Neural cell (in vitro differentiated cells): Measurements from ENCODE around the gene MRC1. TPM values are rescaled to one million over a fixed set of nuclear protein-coding genes. Genes with fewer than 3 reads are reported as not detected.

Experiments used
- H2AFZ ChIP-seq: fragments of 200-600, 300-800 bp; sonication (generic), shearing (Covaris generic); 2 replicates; pipeline ENCODE4 v1.6.0; 2014; ENCODE audit warnings: low read depth, mild to moderate bottlenecking, antibody characterized with exemption, low read length, moderate library complexity
- H3F3A ChIP-seq: fragments of 200-600 bp; shearing (Covaris generic); 2 replicates; pipeline ENCODE4 v1.6.1; 2016; ENCODE audit warnings: mild to moderate bottlenecking, moderate library complexity, mixed read lengths, antibody characterized with exemption, low read length; ENCODE audit not compliant: insufficient read depth, poor library complexity, severe bottlenecking
- H3K27ac ChIP-seq: fragments of 200-600, 300-800 bp; sonication (generic), shearing (Covaris generic); 2 replicates; pipeline ENCODE4 v1.5.1; 2014; ENCODE audit warnings: mild to moderate bottlenecking, low read length, moderate library complexity
- H3K27me3 ChIP-seq: fragments of 300-800, 200-600 bp; sonication (generic), shearing (Covaris generic); 2 replicates; pipeline ENCODE4 v1.6.0; 2014; ENCODE audit warnings: mild to moderate bottlenecking, low read depth, low read length, moderate library complexity; ENCODE audit not compliant: insufficient read depth
- H3K36me3 ChIP-seq: fragments of 300-800, 200-600 bp; sonication (generic), shearing (Covaris generic); 2 replicates; pipeline ENCODE4 v1.5.1; 2014; ENCODE audit warnings: mild to moderate bottlenecking, antibody characterized with exemption, low read length, moderate library complexity; ENCODE audit not compliant: insufficient read depth
- H3K4me2 ChIP-seq: fragments of 300-800, 200-600 bp; sonication (generic), shearing (Covaris generic); 2 replicates; pipeline ENCODE4 v1.6.0; 2014; ENCODE audit warnings: mild to moderate bottlenecking, low read length
- H3K4me3 ChIP-seq: fragments of 300-800, 200-600 bp; sonication (generic), shearing (Covaris generic); 2 replicates; pipeline ENCODE4 v1.5.1; 2014; ENCODE audit warnings: mild to moderate bottlenecking, low read length, moderate library complexity
- H3K79me2 ChIP-seq: fragments of 200-600 bp; shearing (Covaris generic); replicated peaks from 2 replicates; pipeline ENCODE4 v1.6.0; 2014; ENCODE audit warnings: mild to moderate bottlenecking, low read length, moderate library complexity; ENCODE audit not compliant: insufficient read depth
- H3K9ac ChIP-seq: fragments of 300-800, 200-600 bp; sonication (generic), shearing (Covaris generic); 2 replicates; pipeline ENCODE4 v1.6.1; 2016; ENCODE audit warnings: mild to moderate bottlenecking, low read length, mixed read lengths
- H3K9me2 ChIP-seq: fragments of 200-600 bp; shearing (Covaris generic); 2 replicates; pipeline ENCODE4 v1.6.1; 2016; ENCODE audit warnings: mild to moderate bottlenecking, low read length, mixed read lengths; ENCODE audit not compliant: insufficient read depth
- H3K9me3 ChIP-seq: fragments of 200-600, 300-800 bp; sonication (generic), shearing (Covaris generic); 2 replicates; pipeline ENCODE4 v1.6.1; 2016; ENCODE audit warnings: mild to moderate bottlenecking, mixed run types, low read length, moderate library complexity, mixed read lengths
- H4K20me1 ChIP-seq: fragments of 200-600 bp; shearing (Covaris generic); 2 replicates; pipeline ENCODE4 v1.6.1; 2016; ENCODE audit warnings: mild to moderate bottlenecking, mixed run types; ENCODE audit not compliant: insufficient read depth
- EP300 ChIP-seq: fragments of 450-650 bp; conservative IDR thresholded peaks from 2 replicates; pipeline ENCODE4 v1.6.1; 2014; ENCODE audit warnings: antibody characterized with exemption, mild to moderate bottlenecking, moderate library complexity; ENCODE audit not compliant: poor library complexity, severe bottlenecking
- EZH2 ChIP-seq: fragments of 200-600, 300-800 bp; shearing (Covaris generic), sonication (generic); IDR thresholded peaks from 2 replicates; pipeline ENCODE4 v1.6.1; 2014; ENCODE audit warnings: antibody characterized with exemption, low read length, borderline replicate concordance, mild to moderate bottlenecking; ENCODE audit not compliant: insufficient read depth, poor library complexity, severe bottlenecking
- MXI1 ChIP-seq: fragments of 450-650 bp; conservative IDR thresholded peaks from 2 replicates; pipeline ENCODE4 v1.6.1; 2014; ENCODE audit warnings: antibody characterized with exemption, mild to moderate bottlenecking; ENCODE audit not compliant: poor library complexity, severe bottlenecking
- POLR2AphosphoS5 ChIP-seq: IDR thresholded peaks from 2 replicates; pipeline ENCODE4 v1.6.1; 2012
- RAD21 ChIP-seq: fragments of 450-650 bp; conservative IDR thresholded peaks from 2 replicates; pipeline ENCODE4 v1.6.1; 2014; ENCODE audit warnings: antibody characterized with exemption, mild to moderate bottlenecking, moderate library complexity
- SMC3 ChIP-seq: fragments of 450-650 bp; conservative IDR thresholded peaks from 2 replicates; pipeline ENCODE4 v1.6.1; 2014; ENCODE audit warnings: antibody characterized with exemption, mild to moderate bottlenecking, moderate library complexity; ENCODE audit not compliant: poor library complexity
- TAF1 ChIP-seq: IDR thresholded peaks from 2 replicates; pipeline ENCODE4 v1.6.1; 2012; ENCODE audit warnings: low read depth
- polyA plus RNA-seq: library from polyadenylated mRNA; depleted of rRNA; stranded (reverse); fragments of >200 nt; gene quantifications from 2 replicates; pipeline ENCODE4 v1.2.3, GENCODE V29; 2014
- TF ChIP-seq, protein P1 (sequence below): fragments of 450-650 bp; IDR thresholded peaks from 2 replicates; pipeline ENCODE4 v1.5.1; 2014; ENCODE audit warnings: antibody characterized with exemption, mild to moderate bottlenecking, moderate library complexity; ENCODE audit not compliant: poor library complexity, severe bottlenecking
- TF ChIP-seq, protein P2 (sequence below): IDR thresholded peaks from 2 replicates; pipeline ENCODE4 v1.6.1; 2012; ENCODE audit warnings: borderline replicate concordance

MRC1 gene
- polyA plus RNA-seq, 1 donor from 2014 or later: not detected

DNA sequence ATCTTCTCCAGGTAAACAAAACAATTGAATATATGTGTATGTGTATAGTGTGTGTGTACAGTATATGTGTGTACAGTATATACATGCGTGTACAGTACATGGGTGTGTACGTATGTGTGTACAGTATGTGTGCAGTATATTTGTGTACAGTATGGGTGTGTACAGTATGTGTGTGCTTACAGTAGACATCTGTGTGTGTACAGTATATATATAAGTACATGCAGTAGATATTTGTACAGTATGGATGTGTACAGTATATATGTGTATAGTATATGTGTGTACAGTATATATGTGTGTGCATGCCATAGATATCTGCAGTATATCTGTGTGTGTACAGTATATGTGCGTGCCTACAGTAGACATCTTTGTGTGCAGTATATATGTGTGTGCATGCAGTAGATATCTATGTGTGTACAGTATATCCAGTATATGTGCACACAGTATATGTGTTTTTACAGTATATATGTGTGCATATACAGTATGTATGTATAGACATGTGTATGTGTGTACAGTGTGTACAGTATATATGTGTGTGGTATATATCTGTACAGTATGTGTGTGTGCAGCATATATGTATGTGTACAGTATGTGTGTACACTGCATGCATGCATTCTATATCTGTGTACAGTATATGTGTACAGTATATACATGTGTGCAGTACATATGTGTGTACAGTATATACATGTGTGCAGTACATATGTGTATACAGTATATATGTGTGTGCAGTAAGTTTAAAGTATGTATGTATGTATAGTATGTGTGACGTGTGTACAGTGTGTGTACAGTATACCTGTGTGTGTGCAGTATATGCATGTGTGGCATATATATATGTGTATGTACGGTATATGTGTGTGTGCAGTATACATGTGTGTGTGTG, 105.3 kb downstream of the MRC1 start:
- Histone ChIP-seq H3K36me3 (no peaks in the 10 kb centered on the region), H3K4me2 (no peak overlapping the region), H3K4me3 (no peak overlapping the region), H3K79me2 (no peaks in the 10 kb centered on the region), H3K27ac (no peak overlapping the region), H3K9me3 (no peaks in the 10 kb centered on the region), H3K9me2 (no peaks in the 10 kb centered on the region), H3F3A (no peaks in the 10 kb centered on the region), H4K20me1 (no peaks in the 10 kb centered on the region), H3K9ac (no peak overlapping the region), H3K27me3 (no peaks in the 10 kb centered on the region), H2AFZ (no peak overlapping the region)
- TF ChIP-seq, protein P1, sequence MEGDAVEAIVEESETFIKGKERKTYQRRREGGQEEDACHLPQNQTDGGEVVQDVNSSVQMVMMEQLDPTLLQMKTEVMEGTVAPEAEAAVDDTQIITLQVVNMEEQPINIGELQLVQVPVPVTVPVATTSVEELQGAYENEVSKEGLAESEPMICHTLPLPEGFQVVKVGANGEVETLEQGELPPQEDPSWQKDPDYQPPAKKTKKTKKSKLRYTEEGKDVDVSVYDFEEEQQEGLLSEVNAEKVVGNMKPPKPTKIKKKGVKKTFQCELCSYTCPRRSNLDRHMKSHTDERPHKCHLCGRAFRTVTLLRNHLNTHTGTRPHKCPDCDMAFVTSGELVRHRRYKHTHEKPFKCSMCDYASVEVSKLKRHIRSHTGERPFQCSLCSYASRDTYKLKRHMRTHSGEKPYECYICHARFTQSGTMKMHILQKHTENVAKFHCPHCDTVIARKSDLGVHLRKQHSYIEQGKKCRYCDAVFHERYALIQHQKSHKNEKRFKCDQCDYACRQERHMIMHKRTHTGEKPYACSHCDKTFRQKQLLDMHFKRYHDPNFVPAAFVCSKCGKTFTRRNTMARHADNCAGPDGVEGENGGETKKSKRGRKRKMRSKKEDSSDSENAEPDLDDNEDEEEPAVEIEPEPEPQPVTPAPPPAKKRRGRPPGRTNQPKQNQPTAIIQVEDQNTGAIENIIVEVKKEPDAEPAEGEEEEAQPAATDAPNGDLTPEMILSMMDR: no peak
- TF ChIP-seq SMC3: no peak
- TF ChIP-seq POLR2AphosphoS5: no peak
- TF ChIP-seq EP300: no peak
- TF ChIP-seq EZH2: no peak
- no peak for TF ChIP-seq RAD21
- no peak for TF ChIP-seq TAF1
- TF ChIP-seq, protein P2, sequence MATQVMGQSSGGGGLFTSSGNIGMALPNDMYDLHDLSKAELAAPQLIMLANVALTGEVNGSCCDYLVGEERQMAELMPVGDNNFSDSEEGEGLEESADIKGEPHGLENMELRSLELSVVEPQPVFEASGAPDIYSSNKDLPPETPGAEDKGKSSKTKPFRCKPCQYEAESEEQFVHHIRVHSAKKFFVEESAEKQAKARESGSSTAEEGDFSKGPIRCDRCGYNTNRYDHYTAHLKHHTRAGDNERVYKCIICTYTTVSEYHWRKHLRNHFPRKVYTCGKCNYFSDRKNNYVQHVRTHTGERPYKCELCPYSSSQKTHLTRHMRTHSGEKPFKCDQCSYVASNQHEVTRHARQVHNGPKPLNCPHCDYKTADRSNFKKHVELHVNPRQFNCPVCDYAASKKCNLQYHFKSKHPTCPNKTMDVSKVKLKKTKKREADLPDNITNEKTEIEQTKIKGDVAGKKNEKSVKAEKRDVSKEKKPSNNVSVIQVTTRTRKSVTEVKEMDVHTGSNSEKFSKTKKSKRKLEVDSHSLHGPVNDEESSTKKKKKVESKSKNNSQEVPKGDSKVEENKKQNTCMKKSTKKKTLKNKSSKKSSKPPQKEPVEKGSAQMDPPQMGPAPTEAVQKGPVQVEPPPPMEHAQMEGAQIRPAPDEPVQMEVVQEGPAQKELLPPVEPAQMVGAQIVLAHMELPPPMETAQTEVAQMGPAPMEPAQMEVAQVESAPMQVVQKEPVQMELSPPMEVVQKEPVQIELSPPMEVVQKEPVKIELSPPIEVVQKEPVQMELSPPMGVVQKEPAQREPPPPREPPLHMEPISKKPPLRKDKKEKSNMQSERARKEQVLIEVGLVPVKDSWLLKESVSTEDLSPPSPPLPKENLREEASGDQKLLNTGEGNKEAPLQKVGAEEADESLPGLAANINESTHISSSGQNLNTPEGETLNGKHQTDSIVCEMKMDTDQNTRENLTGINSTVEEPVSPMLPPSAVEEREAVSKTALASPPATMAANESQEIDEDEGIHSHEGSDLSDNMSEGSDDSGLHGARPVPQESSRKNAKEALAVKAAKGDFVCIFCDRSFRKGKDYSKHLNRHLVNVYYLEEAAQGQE: no peak
- TF ChIP-seq MXI1: no peak

DNA sequence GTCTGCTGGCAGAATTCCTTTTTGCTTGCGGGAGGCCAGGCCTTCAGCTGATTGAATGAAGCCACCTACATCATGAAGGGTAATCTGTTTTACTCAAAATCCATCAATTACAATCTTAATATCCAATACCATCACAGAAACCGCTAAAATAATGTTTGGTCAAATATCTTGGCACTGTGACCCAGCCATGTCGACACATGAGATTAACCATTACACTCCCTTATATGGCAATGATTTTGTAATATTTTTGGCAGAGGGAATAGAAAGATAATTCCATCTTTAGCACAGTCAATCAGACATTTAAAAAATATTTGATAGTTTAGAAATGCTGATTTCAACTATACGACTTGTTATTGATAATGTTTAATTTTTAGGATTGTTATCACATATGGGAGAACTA, 106.0 kb downstream of the MRC1 start:
- H3K79me2 ChIP-seq: no peaks in the 10 kb centered on the region
- H3K9me3 ChIP-seq: no peaks in the 10 kb centered on the region
- no peak overlapping the region for H3K27ac ChIP-seq
- TF ChIP-seq, protein P1: no peak
- no peak for TF ChIP-seq EP300
- no peak for TF ChIP-seq RAD21
- TF ChIP-seq MXI1: no peak
- TF ChIP-seq SMC3: no peak
- no peak for TF ChIP-seq EZH2
- TF ChIP-seq, protein P2: no peak
- no peak for TF ChIP-seq POLR2AphosphoS5
- TF ChIP-seq TAF1: no peak
- H3K9me2 ChIP-seq: no peaks in the 10 kb centered on the region
- no peak overlapping the region for H2AFZ ChIP-seq
- no peaks in the 10 kb centered on the region for H3K27me3 ChIP-seq
- no peak overlapping the region for H3K4me3 ChIP-seq
- H4K20me1 ChIP-seq: no peaks in the 10 kb centered on the region
- no peak overlapping the region for H3K4me2 ChIP-seq
- no peaks in the 10 kb centered on the region for H3F3A ChIP-seq
- no peak overlapping the region for H3K9ac ChIP-seq
- H3K36me3 ChIP-seq: no peaks in the 10 kb centered on the region
